ENCODE results near the gene COL5A1.

DNA sequence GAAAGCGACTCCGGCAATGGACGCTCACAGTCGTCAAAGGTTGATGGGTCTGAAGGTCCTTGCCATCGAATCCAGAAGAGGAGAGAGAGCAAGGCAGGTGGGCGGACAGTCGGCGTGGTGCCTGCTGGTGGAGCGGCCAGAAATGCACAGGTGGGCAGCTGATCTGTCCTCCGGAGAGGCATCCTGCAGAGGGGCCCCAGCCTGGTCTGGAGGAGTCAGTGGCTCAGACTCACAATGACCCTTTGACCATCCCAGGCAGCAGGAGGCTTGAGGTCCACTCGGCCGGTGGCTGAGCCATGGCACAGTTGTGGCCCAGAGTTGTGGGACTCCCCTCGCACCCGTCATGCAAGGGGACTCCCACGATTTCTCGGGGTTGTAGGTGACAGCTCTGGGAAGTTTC, 204.6 kb downstream of the COL5A1 start:
- TF ChIP-seq, protein P1, sequence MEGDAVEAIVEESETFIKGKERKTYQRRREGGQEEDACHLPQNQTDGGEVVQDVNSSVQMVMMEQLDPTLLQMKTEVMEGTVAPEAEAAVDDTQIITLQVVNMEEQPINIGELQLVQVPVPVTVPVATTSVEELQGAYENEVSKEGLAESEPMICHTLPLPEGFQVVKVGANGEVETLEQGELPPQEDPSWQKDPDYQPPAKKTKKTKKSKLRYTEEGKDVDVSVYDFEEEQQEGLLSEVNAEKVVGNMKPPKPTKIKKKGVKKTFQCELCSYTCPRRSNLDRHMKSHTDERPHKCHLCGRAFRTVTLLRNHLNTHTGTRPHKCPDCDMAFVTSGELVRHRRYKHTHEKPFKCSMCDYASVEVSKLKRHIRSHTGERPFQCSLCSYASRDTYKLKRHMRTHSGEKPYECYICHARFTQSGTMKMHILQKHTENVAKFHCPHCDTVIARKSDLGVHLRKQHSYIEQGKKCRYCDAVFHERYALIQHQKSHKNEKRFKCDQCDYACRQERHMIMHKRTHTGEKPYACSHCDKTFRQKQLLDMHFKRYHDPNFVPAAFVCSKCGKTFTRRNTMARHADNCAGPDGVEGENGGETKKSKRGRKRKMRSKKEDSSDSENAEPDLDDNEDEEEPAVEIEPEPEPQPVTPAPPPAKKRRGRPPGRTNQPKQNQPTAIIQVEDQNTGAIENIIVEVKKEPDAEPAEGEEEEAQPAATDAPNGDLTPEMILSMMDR (IDR thresholded peaks at IDR 0.05; ENCODE audit: low read depth, low read length): no peak
- TF ChIP-seq EZH2phosphoT487 (IDR thresholded peaks at IDR 0.05; ENCODE audit: low read depth): no peak
